WERI-Rb-1 (cell line): ENCODE measurements around the gene TRIM44.
"Not testable (repeated sequence)": the region's sequence is repeated elsewhere in the genome, so short reads cannot be mapped to it uniquely, and the experiment has no call there.

Experiments used
- DNase-seq: peaks from one replicate; pipeline ENCODE4 v3.0.0-alpha.2; 2020
- H3K27ac ChIP-seq: fragments of 250-450 bp; sonication (Bioruptor Pico); 2 replicates; pipeline ENCODE4 v1.5.1; 2020; ENCODE audit warnings: mild to moderate bottlenecking, moderate library complexity
- H3K27me3 ChIP-seq: fragments of 250-450 bp; sonication (Bioruptor Pico); 2 replicates; pipeline ENCODE4 v1.5.1; 2021; ENCODE audit warnings: mild to moderate bottlenecking, low read depth, moderate library complexity; ENCODE audit not compliant: insufficient read depth, severe bottlenecking
- H3K36me3 ChIP-seq: fragments of 250-450 bp; sonication (Bioruptor Pico); 2 replicates; pipeline ENCODE4 v1.5.1; 2020; ENCODE audit warnings: mild to moderate bottlenecking, moderate library complexity
- H3K4me3 ChIP-seq: 2 replicates; pipeline ENCODE4 v1.5.1; 2011; ENCODE audit warnings: low read depth, mild to moderate bottlenecking, control low read depth, low read length
- H3K9me3 ChIP-seq: fragments of 250-450 bp; sonication (Bioruptor Pico); 2 replicates; pipeline ENCODE4 v1.5.1; 2021; ENCODE audit warnings: mild to moderate bottlenecking, moderate library complexity; ENCODE audit not compliant: severe bottlenecking
- TF ChIP-seq, protein P1 (sequence below): IDR thresholded peaks from 2 replicates; pipeline ENCODE4 v1.5.1; 2011; ENCODE audit warnings: low read depth, mild to moderate bottlenecking, control low read depth, inconsistent platforms, low read length

Gene TRIM44

GRCh38 chr11:35836205-35836604 lies 173.6 kb downstream of the TRIM44 start:
- no peak overlapping the region for H3K4me3 ChIP-seq
- H3K27me3 ChIP-seq = no peaks in the 10 kb centered on the region
- TF ChIP-seq, protein P1, sequence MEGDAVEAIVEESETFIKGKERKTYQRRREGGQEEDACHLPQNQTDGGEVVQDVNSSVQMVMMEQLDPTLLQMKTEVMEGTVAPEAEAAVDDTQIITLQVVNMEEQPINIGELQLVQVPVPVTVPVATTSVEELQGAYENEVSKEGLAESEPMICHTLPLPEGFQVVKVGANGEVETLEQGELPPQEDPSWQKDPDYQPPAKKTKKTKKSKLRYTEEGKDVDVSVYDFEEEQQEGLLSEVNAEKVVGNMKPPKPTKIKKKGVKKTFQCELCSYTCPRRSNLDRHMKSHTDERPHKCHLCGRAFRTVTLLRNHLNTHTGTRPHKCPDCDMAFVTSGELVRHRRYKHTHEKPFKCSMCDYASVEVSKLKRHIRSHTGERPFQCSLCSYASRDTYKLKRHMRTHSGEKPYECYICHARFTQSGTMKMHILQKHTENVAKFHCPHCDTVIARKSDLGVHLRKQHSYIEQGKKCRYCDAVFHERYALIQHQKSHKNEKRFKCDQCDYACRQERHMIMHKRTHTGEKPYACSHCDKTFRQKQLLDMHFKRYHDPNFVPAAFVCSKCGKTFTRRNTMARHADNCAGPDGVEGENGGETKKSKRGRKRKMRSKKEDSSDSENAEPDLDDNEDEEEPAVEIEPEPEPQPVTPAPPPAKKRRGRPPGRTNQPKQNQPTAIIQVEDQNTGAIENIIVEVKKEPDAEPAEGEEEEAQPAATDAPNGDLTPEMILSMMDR = no peak
- peaks cover 5% of the 10 kb centered on the region for H3K9me3 ChIP-seq
- H3K27ac ChIP-seq = no peak overlapping the region
- no peak for DNase-seq
- H3K36me3 ChIP-seq = no peaks in the 10 kb centered on the region

- Histone ChIP-seq H3K9me3 (peaks cover 3% of the 10 kb centered on the region), H3K27me3 (no peaks in the 10 kb centered on the region), H3K4me3 (no peak overlapping the region), H3K36me3 (no peaks in the 10 kb centered on the region), H3K27ac (no peak overlapping the region)
- DNase-seq = no peak
- TF ChIP-seq, protein P1 = no peak
These were observed 175.5 kb downstream of the TRIM44 start for GRCh38 chr11:35838071-35838470.

- H3K9me3 ChIP-seq, H3K27ac ChIP-seq, H3K36me3 ChIP-seq, H3K27me3 ChIP-seq, DNase-seq, H3K4me3 ChIP-seq: not testable (repeated sequence)
These were observed 176.3 kb downstream of the TRIM44 start for GRCh38 chr11:35838697-35839367.

DNA sequence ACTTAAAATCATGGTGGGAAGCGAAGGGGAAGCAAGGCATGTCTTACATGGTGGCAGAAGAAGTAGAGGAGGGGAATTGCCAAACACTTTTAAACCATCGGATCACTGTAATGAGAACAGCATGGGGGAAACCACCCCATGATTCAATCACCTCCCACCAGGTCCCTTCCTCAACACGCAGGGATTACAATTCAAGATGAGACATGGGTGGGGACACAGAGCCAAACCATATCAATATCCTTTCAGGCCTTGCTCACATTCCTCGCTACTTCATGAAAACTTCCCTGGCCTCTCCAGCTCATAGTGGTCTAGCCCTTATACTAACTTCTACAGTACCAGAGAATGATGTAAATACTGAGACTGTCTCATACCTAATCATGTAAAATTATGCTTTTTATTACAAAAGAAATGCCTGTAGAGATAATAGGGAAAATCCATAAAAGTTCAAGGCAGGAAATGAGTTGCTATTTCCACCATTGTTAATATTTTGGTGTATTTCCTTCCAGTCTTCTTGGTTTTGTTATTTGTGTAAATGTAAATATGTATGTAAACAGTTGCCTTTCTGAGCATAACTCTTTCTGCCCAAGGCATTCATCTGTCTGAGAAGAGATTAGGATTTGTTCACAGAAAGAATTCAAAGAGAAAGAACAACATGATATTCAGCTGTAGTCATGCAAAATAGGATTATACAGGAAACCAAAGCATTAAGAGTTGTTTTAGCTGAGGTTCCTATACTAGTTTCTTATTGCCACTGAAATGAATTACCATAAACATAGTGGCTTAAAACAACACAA lies 177.0 kb downstream of the TRIM44 start:
- Histone ChIP-seq H3K4me3 (no peak overlapping the region), H3K27ac (no peak overlapping the region), H3K9me3 (peaks cover 3% of the 10 kb centered on the region), H3K27me3 (no peaks in the 10 kb centered on the region), H3K36me3 (no peaks in the 10 kb centered on the region)
- TF ChIP-seq, protein P1 = no peak
- no peak for DNase-seq

DNA sequence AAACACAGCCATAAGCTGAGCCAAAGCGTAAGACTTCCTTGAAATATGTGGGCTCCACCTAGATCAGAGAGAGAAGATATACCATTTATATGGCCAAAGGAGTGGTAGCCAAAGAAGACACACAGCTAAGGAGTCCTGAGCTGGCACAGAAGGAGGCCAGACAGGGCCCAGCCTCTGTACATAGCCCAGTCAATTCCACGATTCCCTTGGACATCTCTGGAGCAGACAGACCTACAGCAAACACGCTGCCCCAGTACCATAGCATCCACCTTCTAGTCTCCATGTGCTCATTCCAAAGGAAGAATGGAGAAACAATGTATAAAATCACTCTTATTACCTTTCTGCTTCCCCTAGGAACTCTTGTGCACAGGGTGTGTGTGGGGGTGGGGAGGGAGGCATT lies 179.2 kb downstream of the TRIM44 start:
- DNase-seq = no peak
- TF ChIP-seq, protein P1 = no peak
- Histone ChIP-seq H3K27me3 (no peaks in the 10 kb centered on the region), H3K4me3 (no peak overlapping the region), H3K27ac (no peak overlapping the region), H3K9me3 (peaks cover 3% of the 10 kb centered on the region), H3K36me3 (no peaks in the 10 kb centered on the region)

GRCh38 chr11:35842958-35843357 lies 180.4 kb downstream of the TRIM44 start:
- DNase-seq = no peak
- peaks cover 3% of the 10 kb centered on the region for H3K9me3 ChIP-seq
- no peaks in the 10 kb centered on the region for H3K27me3 ChIP-seq
- no peaks in the 10 kb centered on the region for H3K36me3 ChIP-seq
- H3K4me3 ChIP-seq = no peak overlapping the region
- no peak overlapping the region for H3K27ac ChIP-seq
- TF ChIP-seq, protein P1 = no peak
